IPS DF 6.9 (cell line): ENCODE data around the gene CTXND1.

ENCODE experiments used
- DNase-seq: peaks from one replicate; pipeline ENCODE4 v3.0.0-alpha.2; 2013; ENCODE audit warnings: low read depth, low spot score
- H3K27ac ChIP-seq: one replicate; pipeline ENCODE4 v1.5.1; 2013; ENCODE audit warnings: low read length, control low read depth
- H3K27me3 ChIP-seq: 2 replicates; pipeline ENCODE4 v1.6.1; 2013; ENCODE audit warnings: mild to moderate bottlenecking, low read length; ENCODE audit not compliant: control insufficient read depth, insufficient read depth
- H3K36me3 ChIP-seq: 2 replicates; pipeline ENCODE4 v1.6.1; 2013; ENCODE audit warnings: low read length; ENCODE audit not compliant: control insufficient read depth, insufficient read depth
- H3K4me1 ChIP-seq: 2 replicates; pipeline ENCODE4 v1.6.1; 2013; ENCODE audit warnings: low read length; ENCODE audit not compliant: control insufficient read depth, insufficient read depth
- H3K4me3 ChIP-seq: 2 replicates; pipeline ENCODE4 v1.5.1; 2013; ENCODE audit warnings: mild to moderate bottlenecking, low read length
- H3K9me3 ChIP-seq: 2 replicates; pipeline ENCODE4 v1.6.1; 2013; ENCODE audit warnings: low read length, inconsistent platforms; ENCODE audit not compliant: control insufficient read depth, insufficient read depth
- WGBS: extraction: QIAGEN DNeasy Blood & Tissue Kit; methylation state at CpG from one replicate; pipeline ENCODE4 v1.1.7; 2013; ENCODE audit warnings: mixed read lengths, missing lambda C conversion rate; ENCODE audit not compliant: insufficient read length, insufficient coverage; 5-methylcytosine and 5-hydroxymethylcytosine counted together

CTXND1 gene

GRCh38 chr15:80275961-80276360 is 23.9 kb upstream of the CTXND1 start:
- Histone ChIP-seq H3K4me1 (no peaks in the 10 kb centered on the region), H3K27ac (no peak overlapping the region), H3K4me3 (no peak overlapping the region), H3K27me3 (no peaks in the 10 kb centered on the region), H3K36me3 (no peaks in the 10 kb centered on the region), H3K9me3 (no peaks in the 10 kb centered on the region)
- no peak for DNase-seq
- no CpG with 5 or more reads among the region's 3 CpGs for WGBS

DNA sequence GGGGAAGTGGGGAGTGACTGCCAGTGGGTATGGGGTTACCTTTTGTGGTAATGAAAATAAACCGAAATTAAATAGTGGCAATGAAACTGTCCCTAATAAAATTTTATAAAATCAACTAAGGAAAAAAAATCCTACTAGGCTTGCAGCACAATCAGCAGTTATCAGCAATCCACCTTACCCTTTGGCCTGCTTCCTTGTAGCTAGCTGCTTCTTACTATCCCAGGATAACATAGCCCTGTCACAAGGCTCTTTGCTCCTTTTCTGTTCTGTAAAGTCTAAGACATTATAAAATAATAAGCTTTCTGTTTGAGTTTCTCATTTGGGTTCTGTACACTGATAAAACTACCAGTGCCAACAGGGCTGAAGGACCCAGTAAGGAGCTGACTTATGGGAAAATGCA is 23.0 kb upstream of the CTXND1 start:
- H3K27me3 ChIP-seq = no peaks in the 10 kb centered on the region
- H3K4me3 ChIP-seq = no peak overlapping the region
- no peak overlapping the region for H3K27ac ChIP-seq
- no peaks in the 10 kb centered on the region for H3K36me3 ChIP-seq
- no CpG with 5 or more reads among the region's 1 CpG for WGBS
- H3K4me1 ChIP-seq = no peaks in the 10 kb centered on the region
- DNase-seq = no peak
- H3K9me3 ChIP-seq = no peaks in the 10 kb centered on the region

DNA sequence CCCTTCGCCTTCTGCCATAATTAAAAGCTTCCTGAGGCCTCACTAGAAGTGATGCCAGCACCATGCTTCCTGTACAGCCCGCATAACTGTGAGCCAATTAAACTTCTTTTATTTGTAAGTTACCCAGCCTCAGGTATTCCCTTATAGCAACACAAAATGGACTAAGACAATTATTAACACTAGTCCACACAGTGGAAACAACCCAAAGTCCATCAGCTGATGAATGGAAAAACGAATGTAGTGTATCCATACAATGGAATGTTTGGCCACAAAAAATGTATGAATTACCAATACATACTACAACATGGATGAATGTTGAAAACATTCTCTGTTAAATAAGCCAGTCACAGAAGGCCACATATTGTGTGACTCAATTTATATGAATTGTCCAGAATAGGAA is 22.5 kb upstream of the CTXND1 start:
- Histone ChIP-seq H3K4me3 (no peak overlapping the region), H3K9me3 (no peaks in the 10 kb centered on the region), H3K4me1 (no peaks in the 10 kb centered on the region), H3K27ac (no peak overlapping the region), H3K36me3 (no peaks in the 10 kb centered on the region), H3K27me3 (no peaks in the 10 kb centered on the region)
- DNase-seq = no peak
- no CpG with 5 or more reads among the region's 3 CpGs for WGBS

- no CpG with 5 or more reads among the region's 2 CpGs for WGBS
- H3K4me1 ChIP-seq = peaks cover 1% of the 10 kb centered on the region; the same call in 1 of the 2 replicates
- no peak overlapping the region for H3K27ac ChIP-seq
- H3K27me3 ChIP-seq = no peaks in the 10 kb centered on the region
- H3K36me3 ChIP-seq = no peaks in the 10 kb centered on the region
- no peaks in the 10 kb centered on the region for H3K9me3 ChIP-seq
- DNase-seq = no peak
- no peak overlapping the region for H3K4me3 ChIP-seq
Observed at GRCh38 chr15:80272987-80273386, 21.0 kb upstream of the CTXND1 start.

GRCh38 chr15:80270472-80270871 is 18.5 kb upstream of the CTXND1 start:
- DNase-seq = no peak
- no peak overlapping the region for H3K27ac ChIP-seq
- H3K9me3 ChIP-seq = no peaks in the 10 kb centered on the region
- no CpG with 5 or more reads among the region's 1 CpG for WGBS
- H3K4me1 ChIP-seq = peaks cover 1% of the 10 kb centered on the region; the same call in 1 of the 2 replicates
- H3K4me3 ChIP-seq = no peak overlapping the region
- no peaks in the 10 kb centered on the region for H3K36me3 ChIP-seq
- no peaks in the 10 kb centered on the region for H3K27me3 ChIP-seq

- Histone ChIP-seq H3K27me3 (no peaks in the 10 kb centered on the region), H3K4me1 (peaks cover 1% of the 10 kb centered on the region; the same call in 1 of the 2 replicates), H3K36me3 (no peaks in the 10 kb centered on the region), H3K4me3 (no peak overlapping the region), H3K27ac (no peak overlapping the region), H3K9me3 (no peaks in the 10 kb centered on the region)
- no peak for DNase-seq
- WGBS = no CpG with 5 or more reads among the region's 7 CpGs
Observed at GRCh38 chr15:80268101-80268500, 16.1 kb upstream of the CTXND1 start.

- Histone ChIP-seq H3K27ac (no peak overlapping the region), H3K27me3 (no peaks in the 10 kb centered on the region), H3K36me3 (no peaks in the 10 kb centered on the region), H3K4me3 (no peak overlapping the region), H3K4me1 (peaks cover 1% of the 10 kb centered on the region; the same call in 1 of the 2 replicates), H3K9me3 (no peaks in the 10 kb centered on the region)
- no peak for DNase-seq
- WGBS = no CpG with 5 or more reads among the region's 3 CpGs
Observed at GRCh38 chr15:80267658-80268057, 15.6 kb upstream of the CTXND1 start.

- Histone ChIP-seq H3K4me1 (peaks cover 1% of the 10 kb centered on the region; the same call in 1 of the 2 replicates), H3K36me3 (no peaks in the 10 kb centered on the region), H3K27me3 (no peaks in the 10 kb centered on the region), H3K9me3 (no peaks in the 10 kb centered on the region), H3K27ac (no peak overlapping the region), H3K4me3 (no peak overlapping the region)
- DNase-seq = no peak
- no CpG with 5 or more reads among the region's 4 CpGs for WGBS
Observed at GRCh38 chr15:80266745-80267144, 14.7 kb upstream of the CTXND1 start.

DNA sequence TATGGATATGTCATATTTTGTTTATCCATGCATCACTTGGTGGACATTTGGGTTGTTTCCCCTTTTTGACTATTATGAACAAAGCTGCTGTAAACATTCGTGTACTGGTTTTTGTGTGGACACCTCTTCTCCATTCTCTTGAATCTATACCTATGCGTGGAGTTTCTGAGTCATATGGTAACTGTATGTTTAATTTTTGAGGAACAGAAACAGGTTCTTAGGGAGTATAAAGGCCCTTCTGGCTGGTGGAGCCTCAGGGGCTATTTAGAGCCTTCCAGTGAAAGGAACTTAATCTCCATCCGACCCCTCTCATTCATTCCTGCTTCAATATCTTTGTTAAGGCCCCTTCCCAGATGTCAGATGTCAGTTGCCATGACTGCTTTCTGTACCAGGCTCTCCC is 14.1 kb upstream of the CTXND1 start:
- H3K27me3 ChIP-seq = no peaks in the 10 kb centered on the region
- WGBS = no CpG with 5 or more reads among the region's 3 CpGs
- DNase-seq = no peak
- H3K27ac ChIP-seq = no peak overlapping the region
- H3K9me3 ChIP-seq = no peaks in the 10 kb centered on the region
- H3K36me3 ChIP-seq = no peaks in the 10 kb centered on the region
- H3K4me1 ChIP-seq = peaks cover 1% of the 10 kb centered on the region; the same call in 1 of the 2 replicates
- H3K4me3 ChIP-seq = no peak overlapping the region

GRCh38 chr15:80265021-80265420 is 13.0 kb upstream of the CTXND1 start:
- no peaks in the 10 kb centered on the region for H3K9me3 ChIP-seq
- no peak overlapping the region for H3K4me3 ChIP-seq
- no peaks in the 10 kb centered on the region for H3K36me3 ChIP-seq
- no peaks in the 10 kb centered on the region for H3K27me3 ChIP-seq
- no peak overlapping the region for H3K27ac ChIP-seq
- WGBS = no CpG with 5 or more reads among the region's 3 CpGs
- DNase-seq = no peak
- peaks cover 1% of the 10 kb centered on the region; the same call in 1 of the 2 replicates for H3K4me1 ChIP-seq

DNA sequence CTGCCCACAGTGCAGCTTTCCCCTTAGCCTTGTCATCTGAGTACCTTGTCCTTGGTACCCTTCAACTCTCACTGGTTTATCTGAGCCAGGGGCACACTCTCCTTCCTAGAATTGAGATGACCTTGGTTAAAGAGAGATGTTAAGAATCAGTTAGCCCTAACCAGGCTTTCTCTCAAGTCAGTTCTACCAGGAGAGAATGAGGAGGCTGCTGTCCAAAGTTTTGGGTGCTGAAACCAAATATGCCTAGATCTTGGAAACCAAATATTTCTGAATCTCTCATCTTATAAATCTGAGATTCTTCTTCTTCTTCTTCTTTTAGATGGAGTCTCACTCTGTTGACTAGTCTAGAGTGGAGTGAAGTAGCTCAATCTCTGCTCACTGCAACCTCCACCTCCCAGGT is 12.0 kb upstream of the CTXND1 start:
- H3K9me3 ChIP-seq = no peaks in the 10 kb centered on the region
- H3K27me3 ChIP-seq = no peaks in the 10 kb centered on the region
- no peak overlapping the region for H3K4me3 ChIP-seq
- H3K4me1 ChIP-seq = peaks cover 1% of the 10 kb centered on the region; the same call in 1 of the 2 replicates
- no peaks in the 10 kb centered on the region for H3K36me3 ChIP-seq
- no peak overlapping the region for H3K27ac ChIP-seq
- DNase-seq = no peak
